GM12801 (cell line): ENCODE data around the gene FAM3B.

Experiments
- TF ChIP-seq, protein P1 (sequence below): IDR thresholded peaks from one replicate; pipeline ENCODE4 v1.5.1; 2011; ENCODE audit warnings: control low read depth; ENCODE audit not compliant: insufficient read length; ENCODE audit errors: extremely low read depth

FAM3B gene

DNA sequence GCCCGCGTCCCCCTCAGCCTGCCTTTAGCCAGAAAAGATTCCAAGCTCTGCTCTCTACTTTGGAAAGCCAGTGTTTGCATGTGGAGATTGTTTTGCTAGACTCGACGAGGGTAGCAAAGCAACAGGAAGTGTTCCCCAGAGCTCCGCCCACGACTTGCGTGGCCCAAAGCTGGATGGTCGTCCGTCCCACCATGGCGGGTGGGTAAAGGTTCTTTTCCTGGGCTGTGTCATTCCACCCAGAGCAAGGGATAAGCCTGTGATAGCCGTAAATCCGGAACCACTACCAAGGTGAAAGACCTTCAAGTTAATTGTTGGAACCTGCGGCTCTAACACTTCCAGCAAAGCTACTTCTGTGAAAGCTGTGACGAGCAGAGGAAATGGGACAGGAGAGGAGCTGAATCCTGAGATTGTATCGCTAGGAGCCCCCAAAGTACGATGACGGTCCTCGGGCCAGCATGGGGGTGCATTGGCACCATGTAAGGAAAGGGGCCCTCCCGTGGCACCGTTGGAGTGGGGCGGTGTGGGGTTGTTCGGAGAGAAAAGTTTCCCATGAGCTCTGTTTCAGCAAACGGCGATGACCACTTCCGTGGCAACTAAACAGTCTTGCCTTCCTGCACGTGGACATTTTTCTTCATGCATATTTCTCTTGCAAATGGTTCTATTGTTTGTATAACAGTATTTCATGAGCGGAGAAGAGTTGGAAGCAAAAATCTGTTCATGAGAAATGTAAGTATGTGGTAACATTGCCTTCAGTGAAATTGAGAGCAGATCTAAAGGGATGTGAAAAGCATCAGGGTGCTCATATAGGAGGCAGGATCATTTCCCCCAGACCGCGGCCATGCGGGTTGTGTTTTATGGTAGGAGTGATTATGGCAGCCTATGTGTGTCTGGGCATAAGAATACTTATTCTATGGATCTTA is 53.6 kb downstream of the FAM3B start:
- TF ChIP-seq, protein P1, sequence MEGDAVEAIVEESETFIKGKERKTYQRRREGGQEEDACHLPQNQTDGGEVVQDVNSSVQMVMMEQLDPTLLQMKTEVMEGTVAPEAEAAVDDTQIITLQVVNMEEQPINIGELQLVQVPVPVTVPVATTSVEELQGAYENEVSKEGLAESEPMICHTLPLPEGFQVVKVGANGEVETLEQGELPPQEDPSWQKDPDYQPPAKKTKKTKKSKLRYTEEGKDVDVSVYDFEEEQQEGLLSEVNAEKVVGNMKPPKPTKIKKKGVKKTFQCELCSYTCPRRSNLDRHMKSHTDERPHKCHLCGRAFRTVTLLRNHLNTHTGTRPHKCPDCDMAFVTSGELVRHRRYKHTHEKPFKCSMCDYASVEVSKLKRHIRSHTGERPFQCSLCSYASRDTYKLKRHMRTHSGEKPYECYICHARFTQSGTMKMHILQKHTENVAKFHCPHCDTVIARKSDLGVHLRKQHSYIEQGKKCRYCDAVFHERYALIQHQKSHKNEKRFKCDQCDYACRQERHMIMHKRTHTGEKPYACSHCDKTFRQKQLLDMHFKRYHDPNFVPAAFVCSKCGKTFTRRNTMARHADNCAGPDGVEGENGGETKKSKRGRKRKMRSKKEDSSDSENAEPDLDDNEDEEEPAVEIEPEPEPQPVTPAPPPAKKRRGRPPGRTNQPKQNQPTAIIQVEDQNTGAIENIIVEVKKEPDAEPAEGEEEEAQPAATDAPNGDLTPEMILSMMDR, result no peak

DNA sequence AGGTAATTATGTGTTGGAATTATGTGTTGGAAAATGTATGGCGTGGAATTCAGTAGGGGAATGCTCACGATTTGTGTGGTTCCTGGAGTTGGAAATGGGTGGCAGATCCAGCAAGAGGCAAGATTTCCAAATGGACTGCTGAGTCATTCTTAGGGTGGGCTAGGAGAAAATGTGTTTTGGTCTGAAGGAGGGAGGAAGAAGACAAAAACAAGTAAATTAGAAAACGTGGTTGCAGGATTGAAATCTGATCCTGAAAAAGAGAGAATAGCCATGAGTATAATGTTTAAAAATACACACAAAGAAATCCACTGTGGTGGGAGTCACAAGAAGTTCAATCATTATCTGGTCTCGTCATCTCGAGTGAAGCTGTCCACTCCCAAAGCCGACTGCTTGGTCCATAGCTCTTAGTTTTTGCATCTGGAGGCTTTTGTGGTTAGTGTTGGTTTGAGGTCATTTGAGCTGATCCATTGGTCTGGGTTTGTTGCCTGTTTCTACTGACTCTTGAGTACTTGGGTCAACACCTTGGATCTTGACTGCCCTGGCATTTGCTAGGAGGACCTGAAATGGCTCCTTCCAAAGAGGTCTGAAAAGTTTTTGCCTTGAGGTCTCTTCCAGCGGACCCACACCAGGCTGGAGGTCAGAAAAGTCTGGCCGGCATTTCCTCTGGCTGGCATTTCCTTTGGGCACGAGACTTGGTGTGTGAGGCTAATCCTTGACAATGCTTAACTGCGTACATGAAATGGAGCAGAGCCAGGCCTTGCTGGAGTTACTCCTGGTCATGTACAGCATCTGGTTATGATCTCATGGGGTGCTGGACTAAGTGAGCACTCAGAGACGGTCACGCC is 54.5 kb downstream of the FAM3B start:
- TF ChIP-seq, protein P1, result no peak

GRCh38 chr21:41371685-41372030 is 55.1 kb downstream of the FAM3B start:
- TF ChIP-seq, protein P1, result no peak

DNA sequence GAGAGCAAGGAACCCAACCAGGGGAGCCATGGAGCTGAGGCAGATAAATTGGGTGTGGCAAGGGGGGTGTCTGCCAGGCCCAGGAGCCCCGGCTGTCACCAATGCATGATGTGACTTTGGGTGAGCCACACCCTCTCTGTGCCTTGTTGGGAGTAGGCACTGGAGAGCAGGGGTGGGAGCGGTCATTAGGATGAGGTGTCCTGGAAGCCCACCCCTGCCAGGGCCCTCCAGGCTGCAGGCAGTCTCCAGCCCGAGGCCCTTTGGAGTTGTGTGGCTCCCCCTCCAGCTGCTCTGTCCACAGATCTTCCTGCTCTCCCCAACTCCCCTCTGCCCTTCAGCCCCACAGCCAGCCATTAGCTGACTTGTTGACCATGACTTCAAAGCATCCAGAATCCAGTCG is 56.7 kb downstream of the FAM3B start:
- TF ChIP-seq, protein P1, result no peak

DNA sequence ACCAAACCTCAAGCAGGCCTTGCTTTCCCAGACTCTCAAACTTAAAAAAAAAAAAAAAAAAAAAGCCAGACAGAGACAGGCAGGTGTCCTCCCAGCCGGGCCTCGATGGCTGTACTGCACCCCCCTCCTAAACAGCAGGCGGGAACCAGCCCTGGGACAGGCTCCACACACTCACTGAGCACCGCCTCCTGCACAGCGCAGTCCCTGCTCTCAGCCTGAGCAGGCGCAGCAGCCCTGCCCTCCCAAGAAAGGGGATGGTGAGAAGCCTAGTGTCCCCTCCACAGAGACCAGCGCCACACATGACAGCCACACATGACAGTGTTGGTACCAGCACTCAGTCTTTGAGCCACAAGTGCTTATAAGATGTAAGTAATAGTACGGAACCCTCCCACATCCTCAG is 57.2 kb downstream of the FAM3B start:
- TF ChIP-seq, protein P1, result no peak

DNA sequence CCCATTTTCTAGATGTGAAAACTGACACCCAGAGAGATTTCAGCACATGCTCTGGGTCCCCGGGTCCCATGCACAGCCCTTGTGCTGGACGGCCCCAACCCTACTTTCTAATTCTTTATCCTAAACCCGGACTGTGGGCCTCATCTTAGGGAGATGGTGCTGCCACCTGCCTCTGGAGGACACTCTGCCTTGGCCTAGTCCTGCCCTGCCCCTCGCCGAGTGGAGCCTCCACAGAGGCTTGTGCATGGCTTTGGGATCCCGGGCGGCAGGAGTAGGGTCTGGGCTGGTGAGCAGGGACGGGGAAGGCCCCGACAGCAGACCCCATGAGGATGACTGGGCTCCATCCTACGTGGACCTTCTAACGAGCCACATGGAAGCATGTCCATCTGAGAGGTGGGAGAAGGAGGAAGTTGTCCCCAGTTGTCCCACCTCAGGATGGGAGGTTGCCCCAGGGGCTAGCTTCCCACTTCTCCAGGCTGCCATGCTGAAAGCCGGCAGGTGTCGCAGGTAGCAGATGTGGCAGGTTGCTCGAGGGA is 57.6 kb downstream of the FAM3B start:
- TF ChIP-seq, protein P1, result no peak

- TF ChIP-seq, protein P1, result no peak
Measured at GRCh38 chr21:41374867-41375533, 58.4 kb downstream of the FAM3B start.
